Uterus (tissue), 4 donors: ENCODE measurements around the gene NCKAP5L. TPM values are rescaled to one million over a fixed set of nuclear protein-coding genes. Genes with fewer than 3 reads are reported as not detected.

Experiments
- DNase-seq, 2 donors: peaks; one replicate each; pipeline ENCODE4 v3.0.0-alpha.2; 2019 to 2020
- H3K27ac ChIP-seq, 2 donors: fragments of 200-600 bp; sonication (generic); 1 replicate in 1 of 2; 2 replicates in 1 of 2; pipeline ENCODE4 v1.5.1; 2016 to 2018
- H3K27me3 ChIP-seq, 2 donors: fragments of 200-600 bp; sonication (generic); one replicate each; pipeline ENCODE4 v1.5.1; 2018 to 2019; ENCODE audit warnings: control low read depth in 1 of 2
- H3K36me3 ChIP-seq, 2 donors: fragments of 200-600 bp; sonication (generic); one replicate each; pipeline ENCODE4 v1.5.1; 2019; ENCODE audit warnings: control low read depth in 1 of 2
- H3K4me1 ChIP-seq, 2 donors: fragments of 200-600 bp; sonication (generic); one replicate each; pipeline ENCODE4 v1.5.1; 2018 to 2019; ENCODE audit warnings: control low read depth in 1 of 2
- H3K4me3 ChIP-seq, 2 donors: fragments of 200-600 bp; sonication (generic); 1 replicate in 1 of 2; 2 replicates in 1 of 2; pipeline ENCODE4 v1.5.1; 2018 to 2019; ENCODE audit warnings: mild to moderate bottlenecking in 1 of 2
- H3K9me3 ChIP-seq, 2 donors: fragments of 200-600 bp; sonication (generic); one replicate each; pipeline ENCODE4 v1.5.1; 2019; ENCODE audit warnings: control low read depth in 1 of 2
- CTCF ChIP-seq, 4 experiments: fragments of 200-600 bp in 2 of 4; fragments of 450-650 bp in 2 of 4; sonication (generic) in 2 of 4; IDR thresholded peaks; one replicate each; pipeline ENCODE4 v1.5.1; 2016 to 2019; ENCODE audit warnings: antibody characterized with exemption in 4 of 4, mild to moderate bottlenecking in 2 of 4, moderate library complexity in 1 of 4
- POLR2A ChIP-seq, 2 donors: fragments of 450-650 bp; IDR thresholded peaks; one replicate each; pipeline ENCODE4 v1.6.1; 2016; ENCODE audit warnings: antibody characterized with exemption in 2 of 2, mild to moderate bottlenecking in 1 of 2, moderate library complexity in 1 of 2
- intact Hi-C: fragments of 100-400 bp; cut with DNase I; formaldehyde crosslinking; loops from one replicate; pipeline ENCODE4 v1.15.1; 2023; ENCODE audit warnings: low total_unique reads
- total RNA-seq, 4 donors: library from RNA; depleted of rRNA in 3 of 4; stranded (reverse); fragments of >200 nt in 3 of 4; gene quantifications; one replicate each; pipeline versions ENCODE4 v1.1.0 to v1.2.4, GENCODE V29; 2014 to 2023
- donor health status: DM: yes; HTN: yes; CAD: no.

Gene NCKAP5L
- total RNA-seq, 4 donors from 2014 or later, result 4.1 to 26.1 (median 11.5) TPM

DNA sequence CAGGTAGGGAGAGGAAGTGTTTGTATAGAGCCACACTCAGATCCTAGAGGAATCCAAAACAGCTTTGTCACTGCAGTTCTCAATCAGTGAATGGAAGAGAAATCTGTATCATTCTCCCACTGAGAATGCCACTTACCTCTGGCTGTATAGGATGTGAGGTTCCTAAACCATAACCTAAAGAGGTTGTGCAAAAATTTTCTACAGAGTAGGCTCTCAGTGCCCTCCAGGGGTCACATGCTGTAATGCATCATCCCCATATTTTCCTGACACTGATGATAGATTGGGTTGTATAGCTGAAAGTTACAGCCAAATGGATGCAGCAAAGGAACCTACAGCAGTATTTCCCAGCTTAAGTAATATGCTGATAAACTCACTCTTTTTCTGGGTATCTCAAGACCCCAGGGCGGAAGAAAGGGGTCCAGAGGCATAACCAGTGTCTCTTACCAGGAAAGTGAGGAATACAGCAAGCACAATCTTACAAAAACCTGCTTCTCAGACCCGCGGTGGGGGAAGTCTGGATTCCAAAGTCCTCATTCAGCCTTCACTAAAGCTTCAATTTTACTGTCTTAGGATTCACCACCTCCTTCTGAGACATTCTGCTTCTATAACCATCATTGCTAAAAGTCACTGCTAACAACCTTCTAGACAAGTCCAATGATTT, 10.9 kb upstream of the NCKAP5L start:
- intact Hi-C loops, result no loop called here
- DNase-seq, result no peak
- no peaks in the 10 kb centered on the region for H3K27me3 ChIP-seq
- H3K4me1 ChIP-seq, result peaks cover 0 to 3% of the 10 kb centered on the region in 2 donors
- peak in 3 of 4 experiments; percentile 17 to 59 (median 30) for TF ChIP-seq CTCF (IDR thresholded peaks at IDR 0.05)
- no peak for TF ChIP-seq POLR2A (IDR thresholded peaks at IDR 0.05)
- H3K9me3 ChIP-seq, result no peaks in the 10 kb centered on the region
- H3K36me3 ChIP-seq, result no peaks in the 10 kb centered on the region
- H3K4me3 ChIP-seq, result no peak overlapping the region
- H3K27ac ChIP-seq, result no peak overlapping the region

- no peaks in the 10 kb centered on the region for H3K9me3 ChIP-seq
- intact Hi-C loops, result no loop called here
Measured at GRCh38 chr12:49832836-49833421, 4.7 kb upstream of the NCKAP5L start.

GRCh38 chr12:49831717-49832116, 3.5 kb upstream of the NCKAP5L start:
- DNase-seq, result no peak
- TF ChIP-seq CTCF (IDR thresholded peaks at IDR 0.05), result no peak
- no peak for TF ChIP-seq POLR2A (IDR thresholded peaks at IDR 0.05)
- Histone ChIP-seq H3K36me3 (no peaks in the 10 kb centered on the region), H3K9me3 (no peaks in the 10 kb centered on the region), H3K4me1 (peaks cover 0 to 4% of the 10 kb centered on the region in 2 donors), H3K27ac (no peak overlapping the region), H3K27me3 (no peaks in the 10 kb centered on the region), H3K4me3 (no peak overlapping the region)
- intact Hi-C loops, result no loop called here

More at GRCh38 chr12:49832836-49833421, 4.7 kb upstream of the NCKAP5L start:
- Histone ChIP-seq H3K4me3 (no peak overlapping the region), H3K4me1 (peaks cover 0 to 4% of the 10 kb centered on the region in 2 donors), H3K27ac (no peak overlapping the region), H3K27me3 (no peaks in the 10 kb centered on the region), H3K36me3 (no peaks in the 10 kb centered on the region)
- no peak for DNase-seq
- TF ChIP-seq CTCF (IDR thresholded peaks at IDR 0.05) (no peak), POLR2A (IDR thresholded peaks at IDR 0.05) (no peak)

DNA sequence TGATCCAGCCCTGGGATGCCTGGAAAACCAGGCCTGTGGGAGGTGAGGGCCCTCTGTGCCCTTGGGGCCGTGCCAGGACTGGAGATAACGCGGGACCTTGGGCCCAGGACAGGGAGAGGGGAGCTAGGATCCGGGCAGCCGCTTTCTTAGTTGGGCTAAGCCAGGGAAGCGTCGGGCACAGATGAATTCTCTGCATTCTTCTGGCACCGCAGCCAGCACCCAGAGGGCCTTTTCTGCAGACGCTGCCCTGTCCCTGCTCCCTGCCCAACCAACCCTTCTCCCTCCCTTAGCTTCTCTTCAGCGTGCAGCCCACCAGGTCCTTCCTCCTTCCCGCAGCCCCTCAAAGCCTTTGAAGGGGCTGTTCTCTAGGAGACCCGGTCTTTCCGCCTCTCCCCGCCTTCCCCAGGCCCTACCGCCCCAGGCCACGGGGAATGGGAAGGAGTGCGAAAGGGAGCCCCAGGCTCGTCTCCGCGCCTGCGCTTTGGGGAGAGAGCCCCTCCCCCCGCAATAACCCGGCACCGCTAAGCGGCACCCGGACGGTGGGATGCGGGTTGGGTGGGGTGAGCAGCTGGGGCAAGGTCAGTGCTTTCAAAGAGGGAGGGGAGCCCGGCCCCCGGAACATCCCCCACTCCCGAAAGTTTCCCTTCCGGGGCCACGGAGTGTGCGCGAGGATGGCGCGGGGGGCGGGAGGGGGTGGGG, 663 bp downstream of the NCKAP5L start:
- Histone ChIP-seq H3K4me1 (peaks cover 0 to 4% of the 10 kb centered on the region in 2 donors), H3K27ac (peak overlapping the region; percentile 86 to 91), H3K27me3 (no peaks in the 10 kb centered on the region), H3K4me3 (peak overlapping the region; percentile 90 to 95), H3K36me3 (no peaks in the 10 kb centered on the region), H3K9me3 (no peaks in the 10 kb centered on the region)
- intact Hi-C loops, result no loop called here
- TF ChIP-seq CTCF (IDR thresholded peaks at IDR 0.05) (no peak), POLR2A (IDR thresholded peaks at IDR 0.05) (no peak)
- DNase-seq, result peak; percentile 57 to 70

DNA sequence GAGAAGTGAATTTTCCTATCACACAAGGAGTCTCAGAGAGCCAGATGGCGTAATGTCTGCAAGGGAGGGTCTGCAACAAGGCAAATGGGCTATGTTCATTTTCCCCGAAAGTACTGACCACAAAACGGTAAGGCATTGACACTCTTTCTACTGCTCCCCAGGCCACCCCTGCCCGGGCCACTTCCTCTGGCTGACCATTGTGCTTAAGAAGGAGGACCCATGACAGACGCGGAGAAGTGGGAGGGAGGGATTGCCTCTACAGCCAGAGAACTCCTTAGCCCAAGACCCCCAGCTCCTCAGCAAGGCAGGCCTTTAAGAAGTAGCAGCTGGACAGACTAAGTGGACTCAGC, 1.2 kb downstream of the NCKAP5L start:
- Histone ChIP-seq H3K4me3 (peak overlapping the region; percentile 90 to 95), H3K4me1 (peaks cover 0 to 4% of the 10 kb centered on the region in 2 donors), H3K27ac (peak overlapping the region; percentile 86 to 91), H3K36me3 (no peaks in the 10 kb centered on the region), H3K9me3 (no peaks in the 10 kb centered on the region), H3K27me3 (no peaks in the 10 kb centered on the region)
- no peak for DNase-seq
- TF ChIP-seq POLR2A (IDR thresholded peaks at IDR 0.05), result no peak
- no peak for TF ChIP-seq CTCF (IDR thresholded peaks at IDR 0.05)
- intact Hi-C loops, result no loop called here
